AG09309 (cell line): ENCODE results near the gene SLC1A4.

Experiments
- DNase-seq: peaks from one replicate; pipeline ENCODE4 v3.0.0-alpha.2; 2010; ENCODE audit warnings: low read depth
- H3K4me3 ChIP-seq: 2 replicates; pipeline ENCODE4 v1.5.1; 2011; ENCODE audit warnings: mild to moderate bottlenecking, low read depth, low read length, moderate library complexity; ENCODE audit not compliant: control insufficient read depth
- CTCF ChIP-seq: IDR thresholded peaks from 2 replicates; pipeline ENCODE4 v1.5.1; 2011; ENCODE audit warnings: mild to moderate bottlenecking, low read depth, low read length, inconsistent platforms; ENCODE audit not compliant: insufficient read depth, control insufficient read depth; ENCODE audit errors: missing control alignments

Gene SLC1A4

GRCh38 chr2:65070856-65071255, 81.7 kb downstream of the SLC1A4 start:
- TF ChIP-seq CTCF = no peak
- no peak for DNase-seq
- H3K4me3 ChIP-seq = no peak overlapping the region

GRCh38 chr2:65071499-65072180, 82.4 kb downstream of the SLC1A4 start:
- no peak for DNase-seq
- peak; percentile 41 for TF ChIP-seq CTCF
- H3K4me3 ChIP-seq = no peak overlapping the region

- no peak for DNase-seq
- H3K4me3 ChIP-seq = no peak overlapping the region
- TF ChIP-seq CTCF = no peak
These were observed 83.2 kb downstream of the SLC1A4 start for GRCh38 chr2:65072181-65072970.
